Central memory CD8-positive, alpha-beta T cell (primary cell): ENCODE data around the gene RECQL5.

Experiments
- ATAC-seq: fragments of 150-1000 bp; cut with Tn5 transposase; replicated peaks from 2 replicates; pipeline ENCODE4 v1.10.0; 2022; ENCODE audit warnings: mild to moderate bottlenecking, moderate FRiP score, moderate number of reproducible peaks; ENCODE audit not compliant: poor library complexity, severe bottlenecking; ENCODE audit errors: extremely low read depth
- DNase-seq, 2 donors: peaks; one replicate each; pipeline ENCODE4 v3.0.0; 2021; ENCODE audit warnings: low spot score in 2 of 2
- H3K27ac Mint-ChIP-seq: one replicate; pipeline ENCODE4 v1.8.0; 2022; ENCODE audit warnings: low read depth, mild to moderate bottlenecking, moderate library complexity, mixed read lengths
- H3K27me3 Mint-ChIP-seq: one replicate; pipeline ENCODE4 v1.8.0; 2022; ENCODE audit warnings: mixed read lengths
- H3K36me3 Mint-ChIP-seq: one replicate; pipeline ENCODE4 v1.8.0; 2022; ENCODE audit warnings: mild to moderate bottlenecking, moderate library complexity, mixed read lengths; ENCODE audit not compliant: insufficient read depth
- H3K4me1 Mint-ChIP-seq: one replicate; pipeline ENCODE4 v1.8.0; 2022; ENCODE audit warnings: mixed read lengths
- H3K4me3 Mint-ChIP-seq: one replicate; pipeline ENCODE4 v1.8.0; 2022; ENCODE audit warnings: mild to moderate bottlenecking, moderate library complexity, mixed read lengths
- H3K9me3 Mint-ChIP-seq: one replicate; pipeline ENCODE4 v1.8.0; 2022; ENCODE audit warnings: mixed read lengths

Gene RECQL5

GRCh38 chr17:75654176-75654575 lies 12.8 kb downstream of the RECQL5 start:
- ATAC-seq (no peak), DNase-seq (no peak)
- Mint-ChIP-seq H3K27me3 (no peaks in the 10 kb centered on the region), H3K4me3 (no peak overlapping the region), H3K9me3 (no peaks in the 10 kb centered on the region), H3K4me1 (peaks cover 5% of the 10 kb centered on the region), H3K36me3 (peaks cover 12% of the 10 kb centered on the region), H3K27ac (no peak overlapping the region)

- no peak for DNase-seq
- Mint-ChIP-seq H3K36me3 (peaks cover 10% of the 10 kb centered on the region), H3K4me3 (no peak overlapping the region), H3K27me3 (no peaks in the 10 kb centered on the region), H3K27ac (no peak overlapping the region), H3K9me3 (no peaks in the 10 kb centered on the region), H3K4me1 (peaks cover 5% of the 10 kb centered on the region)
- ATAC-seq, result peak; percentile 64
Measured at GRCh38 chr17:75652934-75653549, 13.9 kb downstream of the RECQL5 start.

- no peak for ATAC-seq
- Mint-ChIP-seq H3K9me3 (no peaks in the 10 kb centered on the region), H3K4me1 (peaks cover 5% of the 10 kb centered on the region), H3K27me3 (no peaks in the 10 kb centered on the region), H3K36me3 (peaks cover 9% of the 10 kb centered on the region), H3K4me3 (no peak overlapping the region), H3K27ac (no peak overlapping the region)
- no peak for DNase-seq
Measured at GRCh38 chr17:75652341-75652740, 14.6 kb downstream of the RECQL5 start.

GRCh38 chr17:75650874-75651273 lies 16.1 kb downstream of the RECQL5 start:
- Mint-ChIP-seq H3K27me3 (no peaks in the 10 kb centered on the region), H3K9me3 (no peaks in the 10 kb centered on the region), H3K27ac (no peak overlapping the region), H3K4me1 (peaks cover 5% of the 10 kb centered on the region), H3K4me3 (no peak overlapping the region), H3K36me3 (peaks cover 7% of the 10 kb centered on the region)
- ATAC-seq (no peak), DNase-seq (no peak)

- Mint-ChIP-seq H3K4me3 (no peak overlapping the region), H3K4me1 (peaks cover 5% of the 10 kb centered on the region), H3K9me3 (no peaks in the 10 kb centered on the region), H3K36me3 (peaks cover 7% of the 10 kb centered on the region), H3K27me3 (no peaks in the 10 kb centered on the region), H3K27ac (no peak overlapping the region)
- no peak for DNase-seq
- no peak for ATAC-seq
Measured at GRCh38 chr17:75649687-75650086, 17.3 kb downstream of the RECQL5 start.

- Mint-ChIP-seq H3K27ac (no peak overlapping the region), H3K36me3 (peaks cover 2% of the 10 kb centered on the region), H3K4me3 (no peak overlapping the region), H3K27me3 (no peaks in the 10 kb centered on the region), H3K4me1 (peaks cover 4% of the 10 kb centered on the region), H3K9me3 (no peaks in the 10 kb centered on the region)
- no peak for DNase-seq
- ATAC-seq, result no peak
Measured at GRCh38 chr17:75647921-75648320, 19.0 kb downstream of the RECQL5 start.

- H3K27me3 Mint-ChIP-seq, result no peaks in the 10 kb centered on the region
- H3K4me1 Mint-ChIP-seq, result no peaks in the 10 kb centered on the region
- no peaks in the 10 kb centered on the region for H3K9me3 Mint-ChIP-seq
- ATAC-seq, result no peak
- H3K4me3 Mint-ChIP-seq, result no peak overlapping the region
- H3K27ac Mint-ChIP-seq, result no peak overlapping the region
- DNase-seq, result no peak
- H3K36me3 Mint-ChIP-seq, result peaks cover 2% of the 10 kb centered on the region
Measured at GRCh38 chr17:75647061-75647460, 19.9 kb downstream of the RECQL5 start.

- H3K9me3 Mint-ChIP-seq, result no peaks in the 10 kb centered on the region
- no peak overlapping the region for H3K4me3 Mint-ChIP-seq
- no peaks in the 10 kb centered on the region for H3K4me1 Mint-ChIP-seq
- H3K27me3 Mint-ChIP-seq, result no peaks in the 10 kb centered on the region
- no peak for DNase-seq
- peak overlapping the region; percentile 19 for H3K27ac Mint-ChIP-seq
- no peaks in the 10 kb centered on the region for H3K36me3 Mint-ChIP-seq
- ATAC-seq, result no peak
Measured at GRCh38 chr17:75646638-75646992, 20.3 kb downstream of the RECQL5 start.

- ATAC-seq (peak; percentile 56), DNase-seq (no peak)
- Mint-ChIP-seq H3K36me3 (no peaks in the 10 kb centered on the region), H3K4me3 (no peak overlapping the region), H3K9me3 (no peaks in the 10 kb centered on the region), H3K27ac (peak overlapping the region; percentile 19), H3K4me1 (no peaks in the 10 kb centered on the region), H3K27me3 (no peaks in the 10 kb centered on the region)
Measured at GRCh38 chr17:75645889-75646637, 20.9 kb downstream of the RECQL5 start.

GRCh38 chr17:75645501-75645888 lies 21.5 kb downstream of the RECQL5 start:
- H3K27ac Mint-ChIP-seq, result no peak overlapping the region
- ATAC-seq, result no peak

GRCh38 chr17:75643643-75644017 lies 23.3 kb downstream of the RECQL5 start:
- H3K36me3 Mint-ChIP-seq, result no peaks in the 10 kb centered on the region
- no peaks in the 10 kb centered on the region for H3K4me1 Mint-ChIP-seq
- no peak overlapping the region for H3K4me3 Mint-ChIP-seq
- DNase-seq (no peak), ATAC-seq (no peak)
- no peak overlapping the region for H3K27ac Mint-ChIP-seq
- H3K9me3 Mint-ChIP-seq, result no peaks in the 10 kb centered on the region
- H3K27me3 Mint-ChIP-seq, result no peaks in the 10 kb centered on the region

More at GRCh38 chr17:75645501-75645888, 21.5 kb downstream of the RECQL5 start:
- Mint-ChIP-seq H3K27me3 (no peaks in the 10 kb centered on the region), H3K4me3 (no peak overlapping the region), H3K36me3 (no peaks in the 10 kb centered on the region), H3K4me1 (no peaks in the 10 kb centered on the region), H3K9me3 (no peaks in the 10 kb centered on the region)
- DNase-seq, result no peak

GRCh38 chr17:75642784-75643642 lies 23.9 kb downstream of the RECQL5 start:
- ATAC-seq (no peak), DNase-seq (no peak)
- Mint-ChIP-seq H3K4me3 (no peak overlapping the region), H3K36me3 (no peaks in the 10 kb centered on the region), H3K9me3 (no peaks in the 10 kb centered on the region), H3K27me3 (no peaks in the 10 kb centered on the region), H3K27ac (no peak overlapping the region), H3K4me1 (no peaks in the 10 kb centered on the region)
